Sigmoid colon (tissue), 7 donors: Measurements from ENCODE around the gene CXorf38. TPM values are rescaled to one million over a fixed set of nuclear protein-coding genes. Genes with fewer than 3 reads are reported as not detected.
A peak's percentile ranks its signal among the peaks of the same experiment; 100 is the strongest.

Source experiments
- DNase-seq: peaks from one replicate; pipeline ENCODE4 v3.0.0-alpha.2; 2019
- H3K27ac ChIP-seq, 4 donors: fragments of 200-600 bp; sonication (generic); one replicate each; pipeline ENCODE4 v1.5.1; 2016 to 2019; ENCODE audit warnings: mild to moderate bottlenecking in 1 of 4
- H3K27me3 ChIP-seq, 3 donors: fragments of 200-600 bp; sonication (generic); one replicate each; pipeline ENCODE4 v1.5.1; 2019; ENCODE audit warnings: mild to moderate bottlenecking in 1 of 3
- H3K36me3 ChIP-seq, 4 donors: fragments of 200-600 bp; sonication (generic); one replicate each; pipeline ENCODE4 v1.5.1; 2016 to 2019
- H3K4me1 ChIP-seq, 4 donors: fragments of 200-600 bp; sonication (generic); one replicate each; pipeline ENCODE4 v1.5.1; 2017 to 2019
- H3K4me3 ChIP-seq, 4 donors: fragments of 200-600 bp; sonication (generic); one replicate each; pipeline ENCODE4 v1.5.1; 2017 to 2019; ENCODE audit warnings: mild to moderate bottlenecking in 2 of 4, moderate library complexity in 1 of 4
- H3K9me3 ChIP-seq, 4 donors: fragments of 200-600 bp in 3 of 4; sonication (generic) in 3 of 4; one replicate each; pipeline versions ENCODE4 v1.5.1 to v1.6.1; 2013 to 2019
- EP300 ChIP-seq, 4 donors: sonication (generic); formaldehyde crosslinking; IDR thresholded peaks; one replicate each; pipeline ENCODE4 v1.6.1; 2017; ENCODE audit warnings: antibody characterized with exemption in 4 of 4
- POLR2A ChIP-seq, 2 donors: fragments of 450-650 bp; IDR thresholded peaks; one replicate each; pipeline ENCODE4 v1.6.1; 2016; ENCODE audit warnings: antibody characterized with exemption in 2 of 2, mild to moderate bottlenecking in 2 of 2, moderate library complexity in 2 of 2
- POLR2AphosphoS5 ChIP-seq, 4 donors: sonication (generic); formaldehyde crosslinking; IDR thresholded peaks; one replicate each; pipeline ENCODE4 v1.6.1; 2017; ENCODE audit warnings: antibody characterized with exemption in 4 of 4
- WGBS, 2 donors: extraction: QIAGEN DNeasy Blood & Tissue Kit; methylation state at CpG; one replicate each; pipeline ENCODE4 v1.1.7; 2013; 5-methylcytosine and 5-hydroxymethylcytosine counted together
- intact Hi-C: fragments of 100-400 bp; cut with DNase I; formaldehyde crosslinking; loops from one replicate; pipeline ENCODE4 v1.15.1; 2023
- polyA plus RNA-seq, 3 donors: library from polyadenylated mRNA; stranded (reverse); fragments of 200-250 nt; gene quantifications; one replicate each; pipeline ENCODE4 v1.2.3, GENCODE V29; 2013
- total RNA-seq, 4 donors: library from RNA; depleted of rRNA; stranded (reverse); fragments of >200 nt; gene quantifications; one replicate each; pipeline ENCODE4 v1.1.0, GENCODE V29; 2016
- TF ChIP-seq, protein P1 (sequence below), 4 experiments: fragments of 450-650 bp in 3 of 4; fragments of 200-600 bp in 1 of 4; IDR thresholded peaks; one replicate each; pipeline ENCODE4 v1.5.1; 2016 to 2019; ENCODE audit warnings: antibody characterized with exemption in 4 of 4, mild to moderate bottlenecking in 3 of 4, moderate library complexity in 2 of 4
- donor health status: healthy with polysubstance abuse.
- donor health status: Bipolar disorder and iron deficiency.
- donor health status: healthy.

The CXorf38 gene
- total and polyA plus RNA-seq, 7 donors: 7.6 to 13.0 (median 9.6) TPM

- 68 to 70% methylated on average over 6 of the region's 6 CpGs for WGBS, 2 donors
- Histone ChIP-seq H3K4me3 (no peak overlapping the region), H3K27ac (peak overlapping the region in 1 of 4 donors; percentile 6), H3K27me3 (no peaks in the 10 kb centered on the region), H3K4me1 (no peaks in the 10 kb centered on the region), H3K36me3 (peaks cover 0 to 33% (median 12%) of the 10 kb centered on the region in 4 donors), H3K9me3 (no peaks in the 10 kb centered on the region)
- DNase-seq: no peak
- TF ChIP-seq EP300 (IDR thresholded peaks at IDR 0.05) (no peak), POLR2AphosphoS5 (IDR thresholded peaks at IDR 0.05) (no peak), POLR2A (IDR thresholded peaks at IDR 0.05) (no peak)
- TF ChIP-seq, protein P1, sequence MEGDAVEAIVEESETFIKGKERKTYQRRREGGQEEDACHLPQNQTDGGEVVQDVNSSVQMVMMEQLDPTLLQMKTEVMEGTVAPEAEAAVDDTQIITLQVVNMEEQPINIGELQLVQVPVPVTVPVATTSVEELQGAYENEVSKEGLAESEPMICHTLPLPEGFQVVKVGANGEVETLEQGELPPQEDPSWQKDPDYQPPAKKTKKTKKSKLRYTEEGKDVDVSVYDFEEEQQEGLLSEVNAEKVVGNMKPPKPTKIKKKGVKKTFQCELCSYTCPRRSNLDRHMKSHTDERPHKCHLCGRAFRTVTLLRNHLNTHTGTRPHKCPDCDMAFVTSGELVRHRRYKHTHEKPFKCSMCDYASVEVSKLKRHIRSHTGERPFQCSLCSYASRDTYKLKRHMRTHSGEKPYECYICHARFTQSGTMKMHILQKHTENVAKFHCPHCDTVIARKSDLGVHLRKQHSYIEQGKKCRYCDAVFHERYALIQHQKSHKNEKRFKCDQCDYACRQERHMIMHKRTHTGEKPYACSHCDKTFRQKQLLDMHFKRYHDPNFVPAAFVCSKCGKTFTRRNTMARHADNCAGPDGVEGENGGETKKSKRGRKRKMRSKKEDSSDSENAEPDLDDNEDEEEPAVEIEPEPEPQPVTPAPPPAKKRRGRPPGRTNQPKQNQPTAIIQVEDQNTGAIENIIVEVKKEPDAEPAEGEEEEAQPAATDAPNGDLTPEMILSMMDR (IDR thresholded peaks at IDR 0.05): no peak
- intact Hi-C loops: no loop called here
These were observed 16.7 kb upstream of the CXorf38 start for GRCh38 chrX:40663880-40664630.

- Histone ChIP-seq H3K9me3 (no peaks in the 10 kb centered on the region), H3K4me3 (no peak overlapping the region), H3K36me3 (peaks cover 0 to 36% (median 12%) of the 10 kb centered on the region in 4 donors), H3K27me3 (no peaks in the 10 kb centered on the region), H3K27ac (no peak overlapping the region), H3K4me1 (no peaks in the 10 kb centered on the region)
- DNase-seq: no peak
- no peak for TF ChIP-seq POLR2A (IDR thresholded peaks at IDR 0.05)
- TF ChIP-seq EP300 (IDR thresholded peaks at IDR 0.05): no peak
- no peak for TF ChIP-seq POLR2AphosphoS5 (IDR thresholded peaks at IDR 0.05)
- TF ChIP-seq, protein P1 (IDR thresholded peaks at IDR 0.05): no peak
- WGBS, 2 donors: 80 to 92% methylated on average over 3 of the region's 3 CpGs
- intact Hi-C loops: no loop called here
These were observed 15.8 kb upstream of the CXorf38 start for GRCh38 chrX:40663078-40663740.

DNA sequence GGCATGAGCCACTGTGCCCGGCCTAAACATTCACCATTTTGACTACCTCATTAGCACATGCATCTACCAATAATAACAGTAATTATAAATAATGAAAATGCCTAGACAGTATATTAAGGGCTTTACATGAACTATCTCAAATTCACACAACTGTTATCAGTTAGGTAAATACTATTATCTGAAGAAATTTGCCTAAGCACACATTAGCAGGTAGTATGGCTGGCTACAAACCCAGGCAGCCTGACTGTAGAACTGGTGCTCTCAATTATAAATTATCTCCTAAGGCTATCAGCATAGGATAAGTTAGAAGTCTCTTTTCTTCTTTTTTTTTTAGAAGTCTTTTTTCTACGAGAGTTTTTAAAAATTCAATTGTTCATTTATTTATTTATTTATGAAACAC lies 14.1 kb upstream of the CXorf38 start:
- no peak overlapping the region for H3K27ac ChIP-seq
- 95 to 98% methylated on average over 2 of the region's 2 CpGs for WGBS, 2 donors
- no peaks in the 10 kb centered on the region for H3K4me1 ChIP-seq
- H3K9me3 ChIP-seq: no peaks in the 10 kb centered on the region
- H3K36me3 ChIP-seq: peaks cover 0 to 42% (median 7%) of the 10 kb centered on the region in 4 donors
- no peak overlapping the region for H3K4me3 ChIP-seq
- intact Hi-C loops: no loop called here
- no peak for DNase-seq
- TF ChIP-seq POLR2A (IDR thresholded peaks at IDR 0.05) (no peak), POLR2AphosphoS5 (IDR thresholded peaks at IDR 0.05) (no peak), EP300 (IDR thresholded peaks at IDR 0.05) (no peak)
- TF ChIP-seq, protein P1 (IDR thresholded peaks at IDR 0.05): no peak
- no peaks in the 10 kb centered on the region for H3K27me3 ChIP-seq

GRCh38 chrX:40660381-40660780 lies 13.0 kb upstream of the CXorf38 start:
- 80 to 87% methylated on average over 5 of the region's 5 CpGs for WGBS, 2 donors
- no peak overlapping the region for H3K4me3 ChIP-seq
- TF ChIP-seq EP300 (IDR thresholded peaks at IDR 0.05) (no peak), POLR2AphosphoS5 (IDR thresholded peaks at IDR 0.05) (no peak), POLR2A (IDR thresholded peaks at IDR 0.05) (no peak)
- TF ChIP-seq, protein P1 (IDR thresholded peaks at IDR 0.05): no peak
- intact Hi-C loops: no loop called here
- H3K36me3 ChIP-seq: peaks cover 0 to 32% (median 7%) of the 10 kb centered on the region in 4 donors
- no peaks in the 10 kb centered on the region for H3K27me3 ChIP-seq
- no peaks in the 10 kb centered on the region for H3K9me3 ChIP-seq
- no peak overlapping the region for H3K27ac ChIP-seq
- no peaks in the 10 kb centered on the region for H3K4me1 ChIP-seq
- no peak for DNase-seq
